ENCODE results near the gene PLEK2.

GRCh38 chr14:67393689-67394088 is 18.3 kb downstream of the PLEK2 start:
- no peak for TF ChIP-seq CTCF (IDR thresholded peaks at IDR 0.05)
- TF ChIP-seq POLR2A (IDR thresholded peaks at IDR 0.05), result no peak
- TF ChIP-seq EP300 (IDR thresholded peaks at IDR 0.05), result no peak
